Mesenteric fat pad (tissue), 1 donor: Measurements from ENCODE around the gene ZNF511. TPM values are rescaled to one million over a fixed set of nuclear protein-coding genes. Genes with fewer than 3 reads are reported as not detected.

ENCODE experiments used
- DNase-seq: peaks from one replicate; pipeline ENCODE4 v3.0.0-alpha.2; 2020; ENCODE audit warnings: low spot score
- total RNA-seq: library from RNA; stranded (reverse); fragmentation: NEBNext Ultra II Directional; extraction: Animal tissue kit (Norgen Biotek cat#: 25700); gene quantifications from one replicate; pipeline ENCODE4 v1.2.1, GENCODE V29; 2021
- donor health status: DM: yes; HTN: yes; CAD: no.

ZNF511 gene
- total RNA-seq, 1 donor from 2014 or later, result 32.9 TPM

GRCh38 chr10:133274751-133275683 is 33.7 kb upstream of the ZNF511 start:
- DNase-seq, result no peak

- no peak for DNase-seq
Measured at GRCh38 chr10:133275684-133276092, 33.0 kb upstream of the ZNF511 start.

GRCh38 chr10:133276100-133276434 is 32.6 kb upstream of the ZNF511 start:
- DNase-seq, result no peak

- no peak for DNase-seq
Measured at GRCh38 chr10:133276435-133277201, 32.1 kb upstream of the ZNF511 start, which contains the start of gene ADAM8. TSS of gene ADAM8 (minus strand) at chr10:133276868. CDS start at chr10:133276817, 51 bp downstream.

GRCh38 chr10:133277277-133277992 is 31.3 kb upstream of the ZNF511 start:
- DNase-seq, result no peak

GRCh38 chr10:133277993-133278576 is 30.6 kb upstream of the ZNF511 start:
- DNase-seq, result no peak

GRCh38 chr10:133278577-133279265 is 30.0 kb upstream of the ZNF511 start:
- no peak for DNase-seq

GRCh38 chr10:133279326-133280226 is 29.1 kb upstream of the ZNF511 start:
- DNase-seq, result no peak

GRCh38 chr10:133280391-133281059 is 28.2 kb upstream of the ZNF511 start:
- no peak for DNase-seq

- DNase-seq, result no peak
Measured at GRCh38 chr10:133281084-133281483, 27.6 kb upstream of the ZNF511 start.

GRCh38 chr10:133281628-133282372 is 26.9 kb upstream of the ZNF511 start:
- no peak for DNase-seq

GRCh38 chr10:133282846-133283390 is 25.8 kb upstream of the ZNF511 start:
- no peak for DNase-seq

- no peak for DNase-seq
Measured at GRCh38 chr10:133283931-133284330, 24.8 kb upstream of the ZNF511 start.

GRCh38 chr10:133285217-133285616 is 23.5 kb upstream of the ZNF511 start:
- DNase-seq, result no peak

- DNase-seq, result no peak
Measured at GRCh38 chr10:133286366-133286765, 22.3 kb upstream of the ZNF511 start.

- DNase-seq, result no peak
Measured at GRCh38 chr10:133287832-133288500, 20.7 kb upstream of the ZNF511 start.

GRCh38 chr10:133289761-133290160 is 19.0 kb upstream of the ZNF511 start:
- DNase-seq, result no peak
